ENCODE measurements around the gene CEP128.

Gene CEP128

GRCh38 chr14:80464531-80465149 lies 476.9 kb downstream of the CEP128 start:
- no peak for DNase-seq

- DNase-seq: no peak
Measured at GRCh38 chr14:80456209-80456608, 485.3 kb downstream of the CEP128 start.

GRCh38 chr14:80455031-80455430 lies 486.5 kb downstream of the CEP128 start:
- DNase-seq: no peak

- DNase-seq: no peak
Measured at GRCh38 chr14:80448267-80448666, 493.3 kb downstream of the CEP128 start.

- no peak for DNase-seq
Measured at GRCh38 chr14:80447392-80447791, 494.1 kb downstream of the CEP128 start.
